HFFc6 (cell line): ENCODE results near the gene PAMR1. TPM values are rescaled to one million over a fixed set of nuclear protein-coding genes. Genes with fewer than 3 reads are reported as not detected.

Experiments used
- DNase-seq: peaks from one replicate; pipeline ENCODE4 v3.0.0-alpha.2; 2018
- H3K27ac Mint-ChIP-seq: 2 replicates; pipeline ENCODE4 v1.8.0; 2020; ENCODE audit warnings: mild to moderate bottlenecking, mixed read lengths
- H3K27me3 Mint-ChIP-seq: 2 replicates; pipeline ENCODE4 v1.8.0; 2021; ENCODE audit warnings: mild to moderate bottlenecking, moderate library complexity, mixed read lengths; ENCODE audit not compliant: insufficient read depth
- H3K36me3 Mint-ChIP-seq: 2 replicates; pipeline ENCODE4 v1.8.0; 2021; ENCODE audit warnings: low read depth, mixed read lengths
- H3K4me1 Mint-ChIP-seq: 2 replicates; pipeline ENCODE4 v1.8.0; 2020; ENCODE audit warnings: low read depth, mixed read lengths
- H3K4me3 Mint-ChIP-seq: 2 replicates; pipeline ENCODE4 v1.8.0; 2020; ENCODE audit warnings: mild to moderate bottlenecking, moderate library complexity, mixed read lengths
- H3K9me3 Mint-ChIP-seq: 2 replicates; pipeline ENCODE4 v1.8.0; 2020; ENCODE audit warnings: mild to moderate bottlenecking, mixed read lengths
- total RNA-seq, 6 experiments: library from RNA; stranded (reverse); fragmentation: NEBNext Ultra II Directional; extraction: Animal tissue kit (Norgen Biotek cat#: 25700); gene quantifications; 2 replicates in 1 of 6; 3 replicates in 5 of 6; pipeline ENCODE4 v1.2.3, GENCODE V29; 2021
- TF ChIP-seq, protein P1 (sequence below): fragments of 200-600 bp; sonication (generic); IDR thresholded peaks from 2 replicates; pipeline ENCODE4 v1.5.0; 2021; ENCODE audit warnings: antibody characterized with exemption, mild to moderate bottlenecking

PAMR1 gene
- total RNA-seq, 6 experiments from 2014 or later: 151 to 209 (median 191) TPM

DNA sequence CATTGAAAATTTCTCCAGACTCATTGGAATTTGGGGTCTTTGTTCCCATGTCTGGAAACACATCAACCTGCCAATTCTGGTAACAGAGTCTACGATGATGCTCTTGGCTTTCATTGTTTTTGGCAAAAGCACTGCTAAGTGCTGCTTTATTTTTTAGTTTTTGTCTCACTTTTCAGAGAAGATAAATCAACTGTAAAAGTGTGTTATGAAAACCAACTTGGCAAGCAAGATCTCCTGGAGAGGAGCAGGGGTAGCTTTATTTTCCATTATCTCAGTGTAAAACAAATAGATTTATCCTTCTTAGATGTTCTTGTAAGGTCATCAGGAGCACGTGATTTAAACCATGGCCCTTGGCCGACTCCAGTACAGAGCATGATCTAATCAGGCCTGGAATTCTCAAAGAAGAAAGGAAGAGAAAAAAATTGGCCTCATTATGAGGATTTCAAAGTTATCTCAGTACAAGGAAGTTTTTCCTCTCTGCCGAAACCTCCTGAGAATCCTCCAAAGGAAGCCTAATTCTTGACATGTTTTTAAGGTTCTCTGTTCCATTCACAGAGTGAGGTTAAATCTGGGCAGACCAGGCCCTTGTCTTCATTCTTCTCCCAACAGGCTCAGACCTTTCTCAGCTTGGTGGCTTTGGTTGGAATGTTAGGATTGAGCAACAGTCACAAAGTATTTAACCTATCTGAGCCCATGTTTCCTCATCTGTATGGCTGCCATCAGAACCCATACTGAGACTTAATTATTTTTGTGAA, 16.4 kb upstream of the PAMR1 start:
- Mint-ChIP-seq H3K9me3 (no peaks in the 10 kb centered on the region), H3K36me3 (no peaks in the 10 kb centered on the region), H3K4me3 (peak overlapping the region; percentile 56), H3K27me3 (0 out of 2 replicates have a peak, but pooled peaks cover 3% of the 10 kb centered on the region), H3K27ac (peak overlapping the region; percentile 93), H3K4me1 (peaks cover 65% of the 10 kb centered on the region)
- DNase-seq: peak; percentile 82
- TF ChIP-seq, protein P1, sequence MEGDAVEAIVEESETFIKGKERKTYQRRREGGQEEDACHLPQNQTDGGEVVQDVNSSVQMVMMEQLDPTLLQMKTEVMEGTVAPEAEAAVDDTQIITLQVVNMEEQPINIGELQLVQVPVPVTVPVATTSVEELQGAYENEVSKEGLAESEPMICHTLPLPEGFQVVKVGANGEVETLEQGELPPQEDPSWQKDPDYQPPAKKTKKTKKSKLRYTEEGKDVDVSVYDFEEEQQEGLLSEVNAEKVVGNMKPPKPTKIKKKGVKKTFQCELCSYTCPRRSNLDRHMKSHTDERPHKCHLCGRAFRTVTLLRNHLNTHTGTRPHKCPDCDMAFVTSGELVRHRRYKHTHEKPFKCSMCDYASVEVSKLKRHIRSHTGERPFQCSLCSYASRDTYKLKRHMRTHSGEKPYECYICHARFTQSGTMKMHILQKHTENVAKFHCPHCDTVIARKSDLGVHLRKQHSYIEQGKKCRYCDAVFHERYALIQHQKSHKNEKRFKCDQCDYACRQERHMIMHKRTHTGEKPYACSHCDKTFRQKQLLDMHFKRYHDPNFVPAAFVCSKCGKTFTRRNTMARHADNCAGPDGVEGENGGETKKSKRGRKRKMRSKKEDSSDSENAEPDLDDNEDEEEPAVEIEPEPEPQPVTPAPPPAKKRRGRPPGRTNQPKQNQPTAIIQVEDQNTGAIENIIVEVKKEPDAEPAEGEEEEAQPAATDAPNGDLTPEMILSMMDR: no peak

DNA sequence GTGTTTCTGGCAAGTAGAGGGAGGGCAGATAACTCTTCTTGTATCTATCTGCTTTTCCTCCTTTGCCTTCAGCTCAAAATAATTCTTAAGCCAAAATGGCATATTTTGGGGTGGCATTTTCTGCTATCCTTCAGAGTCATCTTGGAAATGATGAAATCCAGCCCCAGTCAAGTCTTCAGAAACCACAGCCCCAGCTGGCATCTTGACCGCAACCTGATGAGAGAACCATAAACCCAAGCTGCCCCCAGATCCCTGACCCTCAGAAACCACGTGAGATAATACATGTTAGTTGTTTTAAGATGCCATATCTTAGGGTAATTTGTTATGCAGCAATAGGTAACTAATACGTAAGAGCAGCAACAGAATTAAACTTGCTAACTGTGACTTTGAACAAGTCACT, 15.1 kb upstream of the PAMR1 start:
- Mint-ChIP-seq H3K27me3 (peaks cover 3% of the 10 kb centered on the region; the same call in 1 of the 2 replicates), H3K9me3 (no peaks in the 10 kb centered on the region), H3K36me3 (no peaks in the 10 kb centered on the region), H3K4me3 (peak overlapping the region; percentile 66), H3K27ac (peak overlapping the region; percentile 93), H3K4me1 (peaks cover 54% of the 10 kb centered on the region)
- TF ChIP-seq, protein P1: no peak
- DNase-seq: no peak

GRCh38 chr11:35539781-35540281, 14.4 kb upstream of the PAMR1 start:
- peak; percentile 90 for DNase-seq
- Mint-ChIP-seq H3K27ac (peak overlapping the region; percentile 93), H3K4me3 (peak overlapping the region; percentile 66), H3K4me1 (peaks cover 54% of the 10 kb centered on the region), H3K9me3 (no peaks in the 10 kb centered on the region), H3K27me3 (peaks cover 3% of the 10 kb centered on the region; the same call in 1 of the 2 replicates), H3K36me3 (no peaks in the 10 kb centered on the region)
- TF ChIP-seq, protein P1: no peak

GRCh38 chr11:35539256-35539655, 13.8 kb upstream of the PAMR1 start:
- no peaks in the 10 kb centered on the region for H3K9me3 Mint-ChIP-seq
- DNase-seq: peak; percentile 41
- TF ChIP-seq, protein P1: no peak
- H3K4me1 Mint-ChIP-seq: peaks cover 54% of the 10 kb centered on the region
- H3K27ac Mint-ChIP-seq: peak overlapping the region; percentile 93
- peaks cover 3% of the 10 kb centered on the region; the same call in 1 of the 2 replicates for H3K27me3 Mint-ChIP-seq
- H3K36me3 Mint-ChIP-seq: no peaks in the 10 kb centered on the region
- H3K4me3 Mint-ChIP-seq: peak overlapping the region; percentile 66

- Mint-ChIP-seq H3K4me1 (peaks cover 43% of the 10 kb centered on the region), H3K27ac (no peak overlapping the region), H3K36me3 (no peaks in the 10 kb centered on the region), H3K27me3 (peaks cover 6% of the 10 kb centered on the region), H3K4me3 (no peak overlapping the region), H3K9me3 (no peaks in the 10 kb centered on the region)
- TF ChIP-seq, protein P1: no peak
- DNase-seq: no peak
Observed at GRCh38 chr11:35536470-35536869, 11.1 kb upstream of the PAMR1 start.
